HG02852 (cell line): ENCODE measurements around the gene MSI2.

ENCODE experiments used
- ATAC-seq: cut with Tn5 transposase; IDR thresholded peaks from one replicate; pipeline ENCODE4 v1.9.1; 2021; ENCODE audit warnings: mild to moderate bottlenecking, moderate library complexity; ENCODE audit not compliant: unreplicated experiment

MSI2 gene

GRCh38 chr17:57666201-57666870, 410.0 kb downstream of the MSI2 start:
- no peak for ATAC-seq

- no peak for ATAC-seq
These were observed 410.6 kb downstream of the MSI2 start for GRCh38 chr17:57666946-57667345.

- ATAC-seq, result no peak
These were observed 411.2 kb downstream of the MSI2 start for GRCh38 chr17:57667461-57667923.

DNA sequence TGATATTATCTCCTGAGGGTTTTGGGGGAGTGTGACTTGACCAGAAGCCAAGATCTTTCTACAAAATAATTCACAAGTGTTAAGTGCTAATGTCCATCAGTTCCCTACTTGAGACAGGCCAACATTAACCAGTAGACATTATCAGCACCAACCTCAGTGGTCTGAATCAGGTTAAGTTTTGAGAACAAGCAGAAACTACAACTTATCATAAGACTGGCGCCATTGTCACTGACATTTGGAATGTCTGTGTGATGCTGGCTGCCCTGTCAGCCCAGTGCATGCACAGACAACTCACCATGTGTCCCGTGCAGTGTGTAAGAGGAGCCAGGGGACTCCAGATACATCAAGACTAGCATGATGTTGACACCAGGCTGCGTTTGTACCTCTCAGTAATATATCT, 412.0 kb downstream of the MSI2 start:
- no peak for ATAC-seq

DNA sequence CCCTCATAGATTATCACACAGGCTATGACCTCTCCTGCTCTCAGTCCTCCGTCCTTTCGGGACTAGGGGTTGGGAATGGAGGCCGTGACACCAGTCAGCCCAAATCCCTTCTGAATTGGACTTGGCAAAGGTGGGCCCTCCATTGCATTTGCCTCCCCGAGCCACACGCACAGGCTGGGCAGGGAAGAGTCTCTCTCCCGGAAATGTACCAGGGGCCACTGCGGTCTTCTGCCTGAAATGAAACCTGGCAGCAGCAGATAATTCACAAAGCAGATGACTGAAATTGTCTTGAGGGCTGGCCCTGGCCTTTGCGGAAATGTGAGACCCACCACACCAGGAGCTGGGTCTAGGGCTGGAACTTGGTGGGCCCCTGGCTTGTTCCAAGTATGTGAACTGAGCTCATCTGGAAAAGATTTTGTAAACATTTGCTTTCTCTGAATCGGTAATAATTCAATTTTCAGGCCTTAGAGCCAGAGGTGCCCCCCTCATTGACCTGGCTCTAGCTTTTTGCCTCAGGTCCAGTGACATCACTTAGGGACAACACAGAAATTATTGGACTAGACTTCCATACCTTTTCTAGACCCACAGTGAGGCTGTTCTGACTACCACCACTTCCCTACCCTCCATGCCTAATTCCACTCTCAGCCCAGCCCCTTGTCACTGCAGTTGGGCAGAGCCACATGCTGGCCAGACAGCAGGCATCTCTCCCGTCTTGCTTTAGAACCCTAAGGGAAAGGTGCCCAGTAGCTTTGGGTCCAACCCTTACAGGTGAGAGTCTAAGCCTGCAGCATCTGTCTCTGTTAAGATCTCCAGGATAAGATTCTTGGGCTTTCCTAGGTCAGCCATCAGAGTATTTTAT, 413.6 kb downstream of the MSI2 start:
- ATAC-seq, result no peak

- no peak for ATAC-seq
These were observed 414.6 kb downstream of the MSI2 start for GRCh38 chr17:57670769-57671569.

DNA sequence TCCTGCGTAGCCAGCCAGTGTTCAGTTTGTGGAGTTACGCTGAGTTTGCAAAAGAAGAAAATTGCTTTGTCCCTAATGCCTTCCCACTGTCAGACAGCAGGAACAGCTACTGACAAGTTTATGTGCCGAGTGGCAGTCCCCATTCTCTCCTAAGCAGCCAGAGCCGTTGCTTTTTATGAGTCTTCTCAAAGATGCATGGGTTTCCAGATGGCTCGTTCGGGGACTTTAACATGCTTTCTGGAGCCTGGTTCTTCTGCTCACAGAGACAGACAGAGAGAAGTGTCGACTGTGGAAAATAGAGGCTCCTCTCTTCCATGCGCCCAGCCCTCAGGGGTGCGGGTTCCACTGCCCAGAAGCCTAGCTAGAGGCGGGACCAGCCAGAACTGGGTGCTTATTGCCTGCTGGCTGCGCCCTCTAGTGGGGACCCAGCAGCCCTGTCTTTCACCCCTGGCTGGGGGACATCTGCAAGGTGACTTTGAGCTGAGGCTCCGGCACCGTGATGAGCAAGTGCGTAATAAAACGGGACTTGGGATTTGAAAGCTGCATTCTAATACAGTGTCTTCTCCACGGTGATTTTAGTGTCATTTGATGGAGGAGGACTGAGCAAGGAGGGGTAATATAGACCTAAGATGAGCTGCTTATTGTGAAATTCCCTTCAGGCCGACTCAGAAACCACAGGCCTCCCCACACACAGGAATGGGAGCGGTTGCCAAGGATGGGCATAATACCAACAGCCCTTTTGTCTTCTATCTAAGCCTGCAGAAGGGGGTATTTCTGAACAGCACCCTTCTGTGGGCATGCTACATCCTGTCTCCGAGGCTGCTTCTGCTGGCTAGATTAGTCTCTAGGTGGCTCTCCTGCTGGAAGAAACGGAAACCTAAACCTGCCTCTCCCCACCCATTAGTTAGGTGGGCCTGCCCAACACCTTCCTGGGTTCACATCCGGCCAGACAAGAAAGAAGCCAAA, 415.6 kb downstream of the MSI2 start:
- peak; percentile 61 for ATAC-seq

DNA sequence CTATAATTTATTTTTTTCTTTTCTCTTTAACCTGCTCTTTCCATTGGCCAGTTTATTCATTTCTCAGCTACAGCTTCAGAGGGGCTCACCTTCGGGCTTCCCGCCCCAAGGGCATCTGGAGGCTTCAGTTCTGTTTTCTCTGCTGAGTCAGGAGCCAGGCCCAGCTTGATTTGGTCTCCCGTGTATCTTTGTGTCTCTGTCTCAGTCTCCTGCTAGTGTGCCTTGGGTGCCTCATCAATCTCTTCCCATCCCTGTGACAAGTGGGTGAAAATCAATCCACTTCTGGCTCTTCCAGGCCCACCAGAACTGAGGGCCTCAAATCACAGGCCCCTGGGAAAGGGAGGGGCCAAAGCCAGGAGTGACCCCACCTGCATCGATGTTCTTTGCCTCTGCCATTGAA, 416.6 kb downstream of the MSI2 start:
- no peak for ATAC-seq

DNA sequence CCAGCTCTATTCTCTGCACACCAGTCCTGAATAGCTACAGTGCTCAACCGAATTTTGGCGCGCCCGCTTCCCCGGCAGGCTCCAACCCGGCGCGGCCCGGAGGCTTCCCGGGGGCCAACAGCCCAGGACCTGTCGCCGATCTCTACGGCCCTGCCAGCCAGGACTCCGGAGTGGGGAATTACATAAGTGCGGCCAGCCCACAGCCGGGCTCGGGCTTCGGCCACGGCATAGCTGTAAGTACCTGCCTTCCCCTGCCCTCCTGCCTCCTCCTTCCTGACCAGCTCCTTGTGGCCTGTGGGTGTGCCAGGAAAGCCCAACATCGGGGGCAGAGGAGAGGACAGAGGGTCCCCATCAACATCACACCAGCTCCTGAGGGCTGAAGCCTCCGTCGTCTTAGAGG, 418.6 kb downstream of the MSI2 start:
- ATAC-seq, result no peak

DNA sequence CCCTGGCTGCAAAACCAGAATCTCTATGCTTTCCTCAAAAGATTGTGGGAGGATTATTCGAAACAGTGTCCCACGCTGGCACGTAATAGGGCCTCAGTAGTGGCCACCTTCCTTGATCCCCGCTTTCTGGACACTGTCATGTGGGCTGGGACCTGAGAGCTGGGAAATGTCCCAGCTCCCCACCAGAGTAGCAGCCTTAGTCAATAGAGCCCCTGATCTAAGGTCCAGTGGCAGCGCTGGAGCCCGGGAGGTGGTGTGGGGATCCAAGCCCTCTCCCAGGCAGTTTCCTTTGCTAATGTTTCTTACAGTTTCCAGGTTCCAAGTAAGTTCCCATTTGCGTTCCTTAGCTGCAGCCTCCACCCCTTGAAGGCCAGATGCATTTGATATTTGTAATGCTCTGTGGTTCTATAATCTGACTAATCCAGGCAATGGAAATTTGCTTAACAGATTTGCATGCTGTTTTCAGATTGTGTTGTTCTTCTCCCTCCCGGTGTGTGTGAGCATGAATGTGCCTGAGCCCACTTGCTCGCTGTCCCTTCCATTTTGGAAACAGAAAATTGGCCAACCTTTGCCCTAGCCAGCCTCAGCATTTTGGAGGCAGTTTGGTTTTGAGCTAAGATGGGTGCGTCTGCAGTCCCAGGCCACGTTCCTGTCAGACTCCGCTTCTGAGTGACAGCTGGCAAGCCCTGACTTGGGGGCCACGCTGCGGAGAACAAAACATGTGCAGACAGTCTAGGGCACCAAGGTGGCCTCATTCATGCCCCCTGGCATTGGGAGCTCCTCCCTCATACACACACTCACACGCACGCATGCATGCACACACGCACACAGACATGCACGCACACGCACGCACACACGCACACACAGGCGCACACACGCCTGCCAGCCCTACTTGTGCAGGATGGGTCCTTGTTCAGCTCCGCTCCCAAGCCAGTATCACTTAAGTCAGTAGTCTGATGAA, 419.4 kb downstream of the MSI2 start:
- ATAC-seq, result no peak

- no peak for ATAC-seq
These were observed 420.2 kb downstream of the MSI2 start for GRCh38 chr17:57676543-57676942.

DNA sequence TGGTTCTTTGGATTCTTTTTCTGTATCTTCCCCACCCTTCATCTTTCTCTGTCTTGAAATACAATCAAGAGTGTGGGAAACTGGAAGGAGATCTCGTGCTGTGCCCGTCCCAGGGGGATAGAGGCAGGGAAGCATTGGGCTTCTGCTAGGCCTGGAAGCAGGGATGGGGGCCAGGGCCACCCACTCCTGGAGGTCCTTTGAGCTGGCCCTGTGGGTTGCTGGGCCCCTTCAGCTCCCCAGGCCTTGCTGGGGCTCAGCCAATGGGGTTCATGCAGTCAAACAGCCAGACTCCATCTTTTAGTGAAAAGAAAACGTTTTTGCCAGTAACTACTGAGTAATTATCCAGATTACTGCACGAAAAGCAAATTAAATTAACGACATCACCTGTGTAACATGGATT, 421.0 kb downstream of the MSI2 start:
- no peak for ATAC-seq

GRCh38 chr17:57677858-57678257, 421.5 kb downstream of the MSI2 start:
- no peak for ATAC-seq

DNA sequence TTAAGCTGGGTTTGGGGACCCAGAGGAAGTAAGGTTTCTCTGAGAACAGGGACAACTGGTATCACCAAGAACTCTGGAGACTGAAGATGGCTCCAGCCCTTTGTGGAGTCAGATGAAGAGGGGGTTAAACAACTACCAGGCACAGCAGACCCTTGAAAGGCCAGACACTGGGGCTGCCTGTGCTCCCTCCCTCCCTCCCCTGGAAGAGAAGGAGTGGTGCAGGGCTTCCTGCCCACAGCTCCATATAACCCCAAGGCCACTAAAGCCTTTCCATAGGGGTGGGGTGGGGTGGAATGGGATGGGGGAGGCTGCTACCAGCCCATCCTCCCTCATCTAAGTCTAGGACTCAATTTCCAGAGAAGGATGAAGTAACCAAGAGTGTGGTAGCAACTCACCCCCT, 422.1 kb downstream of the MSI2 start:
- ATAC-seq, result no peak

GRCh38 chr17:57679356-57679755, 423.0 kb downstream of the MSI2 start:
- no peak for ATAC-seq

- no peak for ATAC-seq
These were observed 423.8 kb downstream of the MSI2 start for GRCh38 chr17:57679906-57680695.

DNA sequence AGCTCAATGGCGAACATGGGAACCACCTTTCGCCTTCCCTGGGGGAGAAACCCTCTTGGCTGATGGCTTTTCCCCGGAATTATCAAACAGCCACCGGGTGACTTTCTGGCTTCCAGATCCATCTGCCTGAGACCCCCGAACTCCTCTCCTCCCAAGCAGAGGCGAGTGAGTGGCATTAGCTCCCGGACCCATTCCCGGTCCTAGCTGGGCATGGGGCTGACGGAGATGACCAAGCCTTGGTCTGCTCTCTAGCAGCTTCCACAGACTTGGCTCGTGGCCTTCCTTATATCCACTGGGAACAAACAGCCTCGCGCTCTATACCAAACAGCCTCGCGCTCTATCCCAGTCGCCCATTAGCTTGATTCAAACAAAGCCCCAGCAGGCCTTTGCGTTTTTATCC, 426.4 kb downstream of the MSI2 start:
- ATAC-seq, result no peak

GRCh38 chr17:57684711-57685498, 428.6 kb downstream of the MSI2 start:
- ATAC-seq, result no peak
